GM12878 (cell line): ENCODE data around the gene SERPINE2. TPM values are rescaled to one million over a fixed set of nuclear protein-coding genes. Genes with fewer than 3 reads are reported as not detected.

Experiments
- ATAC-seq: fragments of 200-7000 bp; cut with Tn5 transposase; 3 replicates; pipeline ENCODE4 v1.9.1; 2020; ENCODE audit warnings: mild to moderate bottlenecking, moderate library complexity
- BruUV-seq: library from RNA; stranded (reverse); fragments of 400-500 nt; replicated peaks from 2 replicates; lab custom pipeline; 2021; lab: Mats Ljungman, UMichigan
- CTCF ChIA-PET: fragments of 300-600 bp; sonication (Branson Sonifier 250); formaldehyde crosslinking; extraction: SDS; loops from one replicate; lab custom pipeline; 2021; ENCODE audit warnings: inconsistent platforms; lab: Yijun Ruan, JAX
- POLR2A ChIA-PET: fragments of 350-600 bp; formaldehyde crosslinking; extraction: SDS; loops from one replicate; lab custom pipeline; 2021; ENCODE audit warnings: inconsistent platforms; lab: Charles Lee
- RAD21 ChIA-PET: fragments of 300-600 bp; sonication (Branson Sonifier 250); formaldehyde crosslinking; loops from one replicate; lab custom pipeline; 2023; ENCODE audit warnings: antibody characterized with exemption; ENCODE audit not compliant: unreplicated experiment; lab: Charles Lee
- SMC1A ChIA-PET: fragments of 300-600 bp; sonication (Branson Sonifier 250); formaldehyde crosslinking; loops from one replicate; lab custom pipeline; 2023; ENCODE audit not compliant: unreplicated experiment, uncharacterized antibody; lab: Charles Lee
- DNase-seq: peaks from one replicate; pipeline ENCODE4 v3.0.0-alpha.2; 2011; ENCODE audit warnings: low read depth, low spot score
- FAIRE-seq: peaks from 3 replicates; lab custom pipeline; 2011; peaks lifted over from hg19 to GRCh38; lab: Jason Lieb, UNC
- H2AFZ ChIP-seq: 2 replicates; pipeline ENCODE4 v1.6.0; 2011; ENCODE audit warnings: low read depth, low read length, control low read depth; ENCODE audit not compliant: control insufficient read depth
- H3K27ac ChIP-seq: 2 replicates; pipeline ENCODE4 v1.5.1; 2011; ENCODE audit warnings: control low read depth; ENCODE audit not compliant: control insufficient read depth, insufficient read depth
- H3K27me3 ChIP-seq, 2 experiments: replicated peaks in 1 of 2; 2 replicates each; pipeline versions ENCODE4 v1.6.0 to v1.6.1; 2011; ENCODE audit warnings: low read length in 1 of 2; ENCODE audit not compliant: control insufficient read depth in 2 of 2, insufficient read depth in 2 of 2
- H3K36me3 ChIP-seq, 2 experiments: 2 replicates each; pipeline ENCODE4 v1.5.1; 2011; ENCODE audit warnings: low read length in 1 of 2; ENCODE audit not compliant: control insufficient read depth in 2 of 2, insufficient read depth in 2 of 2
- H3K4me1 ChIP-seq: 2 replicates; pipeline ENCODE4 v1.6.1; 2011; ENCODE audit warnings: mild to moderate bottlenecking, low read length, moderate library complexity, mixed read lengths; ENCODE audit not compliant: control insufficient read depth, insufficient read depth
- H3K4me2 ChIP-seq: 2 replicates; pipeline ENCODE4 v1.6.0; 2011; ENCODE audit warnings: control low read depth; ENCODE audit not compliant: control insufficient read depth, insufficient read depth
- H3K4me3 ChIP-seq: fragments of 200-600 bp; sonication (generic); 2 replicates; pipeline ENCODE4 v1.5.1; 2016
- H3K79me2 ChIP-seq: 2 replicates; pipeline ENCODE4 v1.6.0; 2011; ENCODE audit warnings: low read length; ENCODE audit not compliant: control insufficient read depth, insufficient read depth
- H3K9ac ChIP-seq: 2 replicates; pipeline ENCODE4 v1.8.0; 2011; ENCODE audit warnings: low read length, control low read depth, mixed read lengths; ENCODE audit not compliant: control insufficient read depth, insufficient read depth
- H3K9me3 ChIP-seq: replicated peaks from 3 replicates; pipeline ENCODE4 v1.5.1; 2011; ENCODE audit warnings: mild to moderate bottlenecking, low read length; ENCODE audit not compliant: control insufficient read depth, insufficient read depth
- H4K20me1 ChIP-seq: 2 replicates; pipeline ENCODE4 v1.6.0; 2011; ENCODE audit not compliant: control insufficient read depth, insufficient read depth
- BMI1 ChIP-seq: fragments of 450-650 bp; IDR thresholded peaks from 2 replicates; pipeline ENCODE4 v1.6.1; 2016; ENCODE audit warnings: mild to moderate bottlenecking, moderate library complexity, borderline replicate concordance
- BRCA1 ChIP-seq: IDR thresholded peaks from 2 replicates; pipeline ENCODE4 v1.6.1; 2011; ENCODE audit warnings: low read depth, low read length, improper control_type of control experiment
- EGR1 ChIP-seq, 2 experiments: IDR thresholded peaks; 1 replicate in 1 of 2; 2 replicates in 1 of 2; pipeline ENCODE4 v1.6.1; 2011 to 2012; ENCODE audit warnings: low read depth in 2 of 2, low read length in 2 of 2, borderline replicate concordance in 1 of 2, mild to moderate bottlenecking in 1 of 2, moderate library complexity in 1 of 2
- ETV6 ChIP-seq, 2 experiments: fragments of 450-650 bp in 1 of 2; IDR thresholded peaks in 1 of 2; conservative IDR thresholded peaks in 1 of 2; 2 replicates each; pipeline ENCODE4 v1.6.1; 2014; ENCODE audit warnings: antibody characterized with exemption in 1 of 2, borderline replicate concordance in 1 of 2, low read depth in 1 of 2, mild to moderate bottlenecking in 1 of 2, moderate library complexity in 1 of 2
- GATAD2B ChIP-seq: fragments of 450-650 bp; conservative IDR thresholded peaks from 2 replicates; pipeline ENCODE4 v1.6.1; 2017; ENCODE audit warnings: low read depth, mild to moderate bottlenecking, moderate library complexity
- RBBP5 ChIP-seq: fragments of 200-600 bp; sonication (generic); conservative IDR thresholded peaks from 2 replicates; pipeline ENCODE4 v1.6.1; 2016
- SIX5 ChIP-seq: IDR thresholded peaks from 2 replicates; pipeline ENCODE4 v1.6.1; 2011; ENCODE audit warnings: mild to moderate bottlenecking, low read depth, low read length, moderate library complexity; ENCODE audit not compliant: severe bottlenecking
- SMARCA5 ChIP-seq: fragments of 450-650 bp; IDR thresholded peaks from 2 replicates; pipeline ENCODE4 v1.6.1; 2017; ENCODE audit warnings: mild to moderate bottlenecking
- SPI1 ChIP-seq: IDR thresholded peaks from 2 replicates; pipeline ENCODE4 v1.6.1; 2011; ENCODE audit warnings: low read depth, mild to moderate bottlenecking, low read length, moderate library complexity, borderline replicate concordance; ENCODE audit not compliant: insufficient read depth
- ZNF24 ChIP-seq: fragments of 450-650 bp; IDR thresholded peaks from 2 replicates; pipeline ENCODE4 v1.6.1; 2017; ENCODE audit warnings: antibody characterized with exemption, mild to moderate bottlenecking
- WGBS: methylation state at CpG from one replicate; pipeline ENCODE4 v1.1.6; 2016; ENCODE audit warnings: low lambda C conversion rate; ENCODE audit not compliant: insufficient replicate concordance, insufficient coverage; ENCODE audit errors: missing lambda C conversion rate; 5-methylcytosine and 5-hydroxymethylcytosine counted together
- in situ Hi-C: fragments of 300-500 bp; cut with MboI; formaldehyde crosslinking; loops from 9 replicates; pipeline ENCODE4 v1.14.3; 2018; ENCODE audit warnings: mixed read lengths
- intact Hi-C: fragments of 100-400 bp; cut with micrococcal nuclease; formaldehyde crosslinking; loops from one replicate; pipeline ENCODE4 v1.14.2; 2022; ENCODE audit not compliant: unreplicated experiment
- polyA plus RNA-seq, 11 experiments: library from polyadenylated mRNA; depleted of rRNA in 4 of 11; unstranded in 6 of 11; stranded (reverse) in 5 of 11; fragments of >200 nt; fragmentation: Nextera tagmentation in 4 of 11; fragmentation: Illumina TruSeq in 1 of 11; extraction: Ambion mirVana in 4 of 11; extraction: Trizol in 1 of 11; gene quantifications; 1 replicate in 1 of 11; 2 replicates in 10 of 11; pipeline versions ENCODE4 v1.2.1 to v1.2.3, GENCODE V29; 2011 to 2016; ENCODE audit warnings: inconsistent platforms in 2 of 11, missing spikeins in 2 of 11, low read depth in 1 of 11
- total RNA-seq, 4 experiments: library from RNA; depleted of rRNA in 3 of 4; stranded (reverse); fragments of >200 nt in 3 of 4; fragmentation: Illumina TruSeq in 1 of 4; extraction: Trizol in 1 of 4; gene quantifications; 2 replicates each; pipeline versions ENCODE4 v1.2.1 to v1.2.3, GENCODE V29; 2013 to 2021
- TF ChIP-seq, protein P1 (sequence below): IDR thresholded peaks from 2 replicates; pipeline ENCODE4 v1.6.1; 2011; ENCODE audit warnings: borderline replicate concordance, low read depth, mild to moderate bottlenecking, moderate library complexity, low read length; ENCODE audit not compliant: insufficient read depth, poor library complexity, severe bottlenecking
- TF ChIP-seq, protein P2 (sequence below): fragments of 150-350 bp; IDR thresholded peaks from 2 replicates; pipeline ENCODE4 v1.6.1; 2016; ENCODE audit warnings: low read depth, low read length

SERPINE2 gene
- total and polyA plus RNA-seq, 10 of the 15 experiments (the other 5 are each of a cell fraction or from before 2014, with no cell fraction given) = 0.18 to 1.7 (median 0.39) TPM

- Histone ChIP-seq H3K4me1 (no peaks in the 10 kb centered on the region), H3K27ac (no peak overlapping the region), H3K4me2 (no peak overlapping the region), H4K20me1 (no peaks in the 10 kb centered on the region), H2AFZ (no peak overlapping the region), H3K9ac (no peak overlapping the region), H3K4me3 (no peak overlapping the region), H3K79me2 (no peaks in the 10 kb centered on the region), H3K9me3 (no peaks in the 10 kb centered on the region), H3K27me3 (no peaks in the 10 kb centered on the region), H3K36me3 (no peaks in the 10 kb centered on the region)
- SMC1A ChIA-PET = interaction anchor here (0.7 to 5.4 kb wide), 4 partner anchors 21 to 314 kb away, joined by 3 to 31 read pairs (median 4); no protein-coding TSS in a partner anchor
- CTCF ChIA-PET = interaction anchor here (11.9 kb wide), 1 partner anchor 19 kb away, joined by 149 read pairs; no protein-coding TSS in a partner anchor
- ATAC-seq = no peak
- whole genome bisulfite sequencing = 97% methylated on average over 3 of the region's 3 CpGs
- intact Hi-C loops = loop anchor here (5.0 to 10.0 kb wide), 3 partner anchors 394 to 801 kb away; no protein-coding TSS in a partner anchor
- TF ChIP-seq GATAD2B = no peak
- TF ChIP-seq SPI1 = no peak
- TF ChIP-seq RBBP5 = no peak
- no peak for TF ChIP-seq ETV6 (conservative IDR thresholded peaks at IDR 0.05 in 1 of 2, IDR thresholded peaks at IDR 0.05 in 1 of 2; ENCODE audit: borderline replicate concordance in 1 of 2, low read depth in 1 of 2)
- TF ChIP-seq SMARCA5 = no peak
- no peak for TF ChIP-seq EGR1 (IDR thresholded peaks at IDR 0.05; ENCODE audit: borderline replicate concordance in 1 of 2, low read depth in 2 of 2, low read length in 2 of 2)
- BruUV-seq = no TSS peak
- RAD21 ChIA-PET = interaction anchor here (0.6 kb wide), 1 partner anchor 71 kb away, joined by 3 read pairs; no protein-coding TSS in a partner anchor
- in situ Hi-C loops = no loop called here
- no peak for FAIRE-seq
- no peak for DNase-seq
- POLR2A ChIA-PET = no interaction called here
Observed at GRCh38 chr2:223973606-223974005, 65.5 kb downstream of the SERPINE2 start.

- H3K27ac ChIP-seq = no peak overlapping the region
- ChIA-PET RAD21 (interaction anchor here (5.3 kb wide), 1 partner anchor 311 kb away, joined by 82 read pairs; no protein-coding TSS in a partner anchor), SMC1A (interaction anchor here (1.2 to 5.4 kb wide), 4 partner anchors 9 to 312 kb away, joined by 3 to 31 read pairs (median 3); no protein-coding TSS in a partner anchor), CTCF (interaction anchor here (0.7 to 11.9 kb wide), 7 partner anchors 12 to 1001 kb away, joined by 3 to 187 read pairs (median 18); no protein-coding TSS in a partner anchor), POLR2A (no interaction called here)
- no peak for ATAC-seq
- FAIRE-seq = no peak
- no peak overlapping the region for H3K4me2 ChIP-seq
- in situ Hi-C loops (no loop called here), intact Hi-C loops (loop anchor here (5.0 to 10.0 kb wide), 3 partner anchors 395 to 802 kb away; no protein-coding TSS in a partner anchor)
- H3K79me2 ChIP-seq = no peaks in the 10 kb centered on the region
- H3K9ac ChIP-seq = no peak overlapping the region
- no peaks in the 10 kb centered on the region; a peak in 1 of 4 replicates for H3K36me3 ChIP-seq
- no peak overlapping the region for H3K4me3 ChIP-seq
- H2AFZ ChIP-seq = no peak overlapping the region
- H4K20me1 ChIP-seq = no peaks in the 10 kb centered on the region
- H3K27me3 ChIP-seq = no peaks in the 10 kb centered on the region
- H3K9me3 ChIP-seq = no peaks in the 10 kb centered on the region
- 83% methylated on average over 7 of the region's 7 CpGs for WGBS
- H3K4me1 ChIP-seq = no peaks in the 10 kb centered on the region
- no TSS peak for BruUV-seq
- no peak for DNase-seq
- TF ChIP-seq, protein P1, sequence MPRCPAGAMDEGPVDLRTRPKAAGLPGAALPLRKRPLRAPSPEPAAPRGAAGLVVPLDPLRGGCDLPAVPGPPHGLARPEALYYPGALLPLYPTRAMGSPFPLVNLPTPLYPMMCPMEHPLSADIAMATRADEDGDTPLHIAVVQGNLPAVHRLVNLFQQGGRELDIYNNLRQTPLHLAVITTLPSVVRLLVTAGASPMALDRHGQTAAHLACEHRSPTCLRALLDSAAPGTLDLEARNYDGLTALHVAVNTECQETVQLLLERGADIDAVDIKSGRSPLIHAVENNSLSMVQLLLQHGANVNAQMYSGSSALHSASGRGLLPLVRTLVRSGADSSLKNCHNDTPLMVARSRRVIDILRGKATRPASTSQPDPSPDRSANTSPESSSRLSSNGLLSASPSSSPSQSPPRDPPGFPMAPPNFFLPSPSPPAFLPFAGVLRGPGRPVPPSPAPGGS = no peak
- no peak for TF ChIP-seq ZNF24
- TF ChIP-seq SIX5 = no peak
- no peak for TF ChIP-seq BRCA1
- TF ChIP-seq, protein P2, sequence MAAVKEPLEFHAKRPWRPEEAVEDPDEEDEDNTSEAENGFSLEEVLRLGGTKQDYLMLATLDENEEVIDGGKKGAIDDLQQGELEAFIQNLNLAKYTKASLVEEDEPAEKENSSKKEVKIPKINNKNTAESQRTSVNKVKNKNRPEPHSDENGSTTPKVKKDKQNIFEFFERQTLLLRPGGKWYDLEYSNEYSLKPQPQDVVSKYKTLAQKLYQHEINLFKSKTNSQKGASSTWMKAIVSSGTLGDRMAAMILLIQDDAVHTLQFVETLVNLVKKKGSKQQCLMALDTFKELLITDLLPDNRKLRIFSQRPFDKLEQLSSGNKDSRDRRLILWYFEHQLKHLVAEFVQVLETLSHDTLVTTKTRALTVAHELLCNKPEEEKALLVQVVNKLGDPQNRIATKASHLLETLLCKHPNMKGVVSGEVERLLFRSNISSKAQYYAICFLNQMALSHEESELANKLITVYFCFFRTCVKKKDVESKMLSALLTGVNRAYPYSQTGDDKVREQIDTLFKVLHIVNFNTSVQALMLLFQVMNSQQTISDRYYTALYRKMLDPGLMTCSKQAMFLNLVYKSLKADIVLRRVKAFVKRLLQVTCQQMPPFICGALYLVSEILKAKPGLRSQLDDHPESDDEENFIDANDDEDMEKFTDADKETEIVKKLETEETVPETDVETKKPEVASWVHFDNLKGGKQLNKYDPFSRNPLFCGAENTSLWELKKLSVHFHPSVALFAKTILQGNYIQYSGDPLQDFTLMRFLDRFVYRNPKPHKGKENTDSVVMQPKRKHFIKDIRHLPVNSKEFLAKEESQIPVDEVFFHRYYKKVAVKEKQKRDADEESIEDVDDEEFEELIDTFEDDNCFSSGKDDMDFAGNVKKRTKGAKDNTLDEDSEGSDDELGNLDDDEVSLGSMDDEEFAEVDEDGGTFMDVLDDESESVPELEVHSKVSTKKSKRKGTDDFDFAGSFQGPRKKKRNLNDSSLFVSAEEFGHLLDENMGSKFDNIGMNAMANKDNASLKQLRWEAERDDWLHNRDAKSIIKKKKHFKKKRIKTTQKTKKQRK = no peak
- TF ChIP-seq BMI1 = no peak
Observed at GRCh38 chr2:223972656-223973102, 66.4 kb downstream of the SERPINE2 start.
